Right lobe of liver (tissue), 6 donors: ENCODE data around the gene GRIN2C. TPM values are rescaled to one million over a fixed set of nuclear protein-coding genes. Genes with fewer than 3 reads are reported as not detected.

Experiments
- ATAC-seq, 4 donors: fragments of 200-7000 bp; cut with Tn5 transposase; one replicate each; pipeline ENCODE4 v1.9.1; 2020; ENCODE audit warnings: mild to moderate bottlenecking in 4 of 4, moderate library complexity in 4 of 4
- DNase-seq, 3 donors: peaks; one replicate each; pipeline ENCODE4 v3.0.0-alpha.2; 2020
- H3K27ac ChIP-seq, 3 donors: fragments of 200-600 bp; one replicate each; pipeline ENCODE4 v1.8.0; 2022
- H3K27me3 ChIP-seq, 2 donors: fragments of 200-600 bp; one replicate each; pipeline ENCODE4 v1.8.0; 2022
- H3K36me3 ChIP-seq, 4 donors: fragments of 200-600 bp; sonication (generic) in 1 of 4; one replicate each; pipeline versions ENCODE4 v1.5.1 to v1.8.0; 2017 to 2022; ENCODE audit warnings: control low read depth in 1 of 4
- H3K4me1 ChIP-seq, 4 donors: fragments of 200-600 bp; sonication (generic) in 1 of 4; one replicate each; pipeline versions ENCODE4 v1.5.1 to v1.8.0; 2017 to 2022; ENCODE audit warnings: control low read depth in 1 of 4
- H3K4me3 ChIP-seq, 3 donors: fragments of 200-600 bp; one replicate each; pipeline ENCODE4 v1.8.0; 2022
- H3K9me3 ChIP-seq, 4 donors: fragments of 200-600 bp; sonication (generic) in 1 of 4; one replicate each; pipeline versions ENCODE4 v1.5.1 to v1.8.0; 2017 to 2022; ENCODE audit warnings: control low read depth in 1 of 4
- POLR2A ChIP-seq: fragments of 450-650 bp; IDR thresholded peaks from one replicate; pipeline ENCODE4 v1.6.1; 2017; ENCODE audit warnings: antibody characterized with exemption, mild to moderate bottlenecking
- WGBS: methylation state at CpG from one replicate; pipeline ENCODE4 v1.1.6; 2018; ENCODE audit warnings: low coverage, low lambda C conversion rate; ENCODE audit not compliant: insufficient coverage; ENCODE audit errors: missing lambda C conversion rate; 5-methylcytosine and 5-hydroxymethylcytosine counted together
- intact Hi-C, 2 donors: fragments of 100-400 bp; cut with DNase I; formaldehyde crosslinking; loops; one replicate each; pipeline versions ENCODE4 v1.11.2 to v1.14.1; 2022
- total RNA-seq, 6 experiments: library from RNA; depleted of rRNA in 2 of 6; stranded (reverse); fragments of >200 nt in 2 of 6; fragmentation: NEBNext Ultra II Directional in 3 of 6; extraction: Animal tissue kit (Norgen Biotek cat#: 25700) in 3 of 6; gene quantifications; one replicate each; pipeline versions ENCODE4 v1.1.0 to v1.2.4, GENCODE V29; 2016 to 2023
- TF ChIP-seq, protein P1 (sequence below), 4 donors: fragments of 200-600 bp in 3 of 4; fragments of 450-650 bp in 1 of 4; IDR thresholded peaks; one replicate each; pipeline versions ENCODE4 v1.5.1 to v1.8.0; 2016 to 2022; ENCODE audit warnings: antibody characterized with exemption in 4 of 4, mild to moderate bottlenecking in 2 of 4
- donor health status: DM: no; HTN: yes; CAD: no.
- donor health status: DM: no; HTN: no; CAD: no.
- donor health status: DM: no; HTN: no; CAD: no.
- donor health status: DM: no; HTN: yes; CAD: no.
- donor health status: DM: no; HTN: yes; CAD: no.

The GRIN2C gene
- total RNA-seq, 6 experiments from 2014 or later = 0.10 to 0.13 TPM; not detected in 4

DNA sequence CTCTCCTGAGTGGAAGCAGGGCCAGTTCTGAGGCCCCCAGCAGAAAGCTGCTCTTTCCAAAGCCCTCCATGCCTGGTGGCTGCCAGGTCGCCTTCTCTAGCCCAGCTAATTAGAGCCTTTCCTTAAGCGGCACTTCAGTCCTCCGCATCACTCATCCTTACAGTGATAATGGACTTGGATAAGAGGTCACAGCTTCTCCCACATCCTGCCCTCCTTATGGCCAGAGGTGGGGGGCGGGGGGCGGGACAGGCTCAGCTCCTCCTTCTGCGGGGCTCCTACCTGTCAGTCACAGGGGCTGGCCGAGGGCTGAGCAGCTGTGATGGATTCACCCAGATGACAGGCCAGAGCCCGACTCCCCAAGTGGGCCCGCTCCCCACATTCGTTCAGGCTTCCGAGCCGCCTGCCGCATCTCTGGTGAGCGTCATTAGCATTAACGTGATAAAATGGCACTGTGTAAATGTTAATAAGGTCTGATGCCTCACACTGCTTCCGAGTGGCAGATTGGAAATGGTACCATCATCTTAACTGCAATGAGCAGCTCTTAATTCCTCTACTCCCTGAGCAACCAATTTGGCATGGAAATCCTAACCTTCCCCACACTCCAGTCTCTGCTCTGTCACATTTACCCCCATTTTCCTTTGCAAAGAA lies 41.3 kb downstream of the GRIN2C start:
- H3K4me3 ChIP-seq = no peak overlapping the region
- no peaks in the 10 kb centered on the region for H3K27me3 ChIP-seq
- TF ChIP-seq, protein P1, sequence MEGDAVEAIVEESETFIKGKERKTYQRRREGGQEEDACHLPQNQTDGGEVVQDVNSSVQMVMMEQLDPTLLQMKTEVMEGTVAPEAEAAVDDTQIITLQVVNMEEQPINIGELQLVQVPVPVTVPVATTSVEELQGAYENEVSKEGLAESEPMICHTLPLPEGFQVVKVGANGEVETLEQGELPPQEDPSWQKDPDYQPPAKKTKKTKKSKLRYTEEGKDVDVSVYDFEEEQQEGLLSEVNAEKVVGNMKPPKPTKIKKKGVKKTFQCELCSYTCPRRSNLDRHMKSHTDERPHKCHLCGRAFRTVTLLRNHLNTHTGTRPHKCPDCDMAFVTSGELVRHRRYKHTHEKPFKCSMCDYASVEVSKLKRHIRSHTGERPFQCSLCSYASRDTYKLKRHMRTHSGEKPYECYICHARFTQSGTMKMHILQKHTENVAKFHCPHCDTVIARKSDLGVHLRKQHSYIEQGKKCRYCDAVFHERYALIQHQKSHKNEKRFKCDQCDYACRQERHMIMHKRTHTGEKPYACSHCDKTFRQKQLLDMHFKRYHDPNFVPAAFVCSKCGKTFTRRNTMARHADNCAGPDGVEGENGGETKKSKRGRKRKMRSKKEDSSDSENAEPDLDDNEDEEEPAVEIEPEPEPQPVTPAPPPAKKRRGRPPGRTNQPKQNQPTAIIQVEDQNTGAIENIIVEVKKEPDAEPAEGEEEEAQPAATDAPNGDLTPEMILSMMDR (IDR thresholded peaks at IDR 0.05) = no peak
- no peak for TF ChIP-seq POLR2A
- WGBS = 92% methylated on average over 6 of the region's 16 CpGs
- H3K9me3 ChIP-seq = no peaks in the 10 kb centered on the region
- H3K36me3 ChIP-seq = no peaks in the 10 kb centered on the region
- intact Hi-C loops = no loop called here
- H3K27ac ChIP-seq = no peak overlapping the region
- DNase-seq (no peak), ATAC-seq (no peak)
- no peaks in the 10 kb centered on the region for H3K4me1 ChIP-seq

DNA sequence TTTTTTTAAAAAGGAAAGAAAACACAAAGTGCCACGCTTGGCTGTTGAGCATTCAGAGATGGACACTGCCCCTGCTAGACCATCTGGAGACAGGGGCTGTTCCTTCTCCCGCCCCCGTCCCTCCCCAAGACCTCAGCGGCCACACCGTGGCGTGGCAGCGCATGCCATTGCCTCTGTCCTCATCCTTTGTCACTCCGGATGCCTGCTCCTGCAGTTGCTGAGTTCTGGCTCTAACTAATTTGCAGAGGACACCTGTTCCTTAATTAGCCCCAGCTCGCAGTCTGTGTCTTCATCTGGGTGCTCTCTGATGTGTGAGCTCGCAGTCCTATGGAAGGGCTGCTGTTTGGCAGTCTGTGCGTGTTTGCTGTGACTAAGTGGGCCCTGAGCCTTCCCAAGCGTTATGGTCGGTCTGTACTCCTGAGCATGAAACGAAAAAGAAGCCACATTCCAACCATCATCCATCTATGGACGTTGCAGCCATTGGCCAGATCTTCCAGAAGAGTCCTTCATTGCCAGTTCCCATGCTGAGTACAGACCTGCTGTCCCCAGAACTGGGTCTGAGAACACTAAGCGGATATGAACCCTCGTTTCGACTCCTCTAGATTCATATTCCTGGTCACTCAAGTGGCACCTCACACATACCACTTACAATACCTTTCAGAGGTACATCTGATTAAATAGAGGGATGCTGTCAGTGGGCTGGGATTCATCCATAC lies 42.6 kb downstream of the GRIN2C start:
- Histone ChIP-seq H3K4me3 (no peak overlapping the region), H3K4me1 (no peaks in the 10 kb centered on the region), H3K9me3 (no peaks in the 10 kb centered on the region), H3K36me3 (no peaks in the 10 kb centered on the region), H3K27ac (no peak overlapping the region), H3K27me3 (no peaks in the 10 kb centered on the region)
- ATAC-seq (no peak), DNase-seq (no peak)
- TF ChIP-seq, protein P1 (IDR thresholded peaks at IDR 0.05) = no peak
- TF ChIP-seq POLR2A = no peak
- 60% methylated on average over 1 of the region's 18 CpGs for WGBS
- intact Hi-C loops = no loop called here

DNA sequence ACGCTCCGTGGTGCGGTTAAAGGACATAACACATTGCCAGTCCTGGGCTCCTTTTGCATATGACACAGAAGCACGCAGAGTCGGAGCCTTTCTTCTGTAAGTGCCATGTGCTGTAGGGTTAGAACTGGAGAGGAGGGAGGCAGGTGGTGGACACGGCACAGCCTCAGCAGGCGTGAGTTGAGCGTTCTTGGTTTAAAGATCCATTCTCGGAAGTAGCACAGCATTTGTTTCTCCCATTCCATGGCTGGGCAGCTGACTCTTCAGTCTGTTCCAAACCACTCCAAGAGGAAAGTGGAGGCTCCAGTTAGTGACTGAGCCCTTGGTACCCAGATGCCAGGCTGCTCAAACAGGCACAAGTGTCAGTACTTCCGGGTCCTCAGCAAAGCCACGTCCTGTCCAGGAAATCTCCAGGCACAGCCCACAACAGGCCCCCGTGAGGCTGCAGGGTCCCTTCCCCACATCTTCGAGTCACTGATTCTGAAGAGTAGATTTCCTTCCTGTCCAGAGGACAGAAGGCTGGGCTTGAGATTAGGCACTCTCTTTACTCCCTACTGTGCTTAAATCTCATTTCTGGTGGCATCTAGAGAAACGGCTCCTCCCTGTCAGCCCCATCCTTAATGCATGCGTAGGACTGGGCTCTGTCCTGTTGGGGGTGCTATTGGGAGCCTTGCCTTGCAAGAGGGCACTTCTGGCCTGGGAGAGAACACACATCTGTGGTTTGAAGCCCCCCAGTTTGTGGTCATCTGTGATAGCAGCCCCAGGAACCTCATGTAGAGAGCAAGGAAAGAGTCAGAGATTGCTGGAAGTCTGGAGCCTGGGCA lies 43.9 kb downstream of the GRIN2C start:
- DNase-seq = no peak
- H3K27ac ChIP-seq = no peak overlapping the region
- intact Hi-C loops = no loop called here
- H3K27me3 ChIP-seq = no peaks in the 10 kb centered on the region
- TF ChIP-seq, protein P1 (IDR thresholded peaks at IDR 0.05) = no peak
- TF ChIP-seq POLR2A = no peak
- no peaks in the 10 kb centered on the region for H3K9me3 ChIP-seq
- H3K4me1 ChIP-seq = no peaks in the 10 kb centered on the region
- no peak overlapping the region for H3K4me3 ChIP-seq
- no peaks in the 10 kb centered on the region for H3K36me3 ChIP-seq
- 92% methylated on average over 2 of the region's 15 CpGs for WGBS
- no peak for ATAC-seq

DNA sequence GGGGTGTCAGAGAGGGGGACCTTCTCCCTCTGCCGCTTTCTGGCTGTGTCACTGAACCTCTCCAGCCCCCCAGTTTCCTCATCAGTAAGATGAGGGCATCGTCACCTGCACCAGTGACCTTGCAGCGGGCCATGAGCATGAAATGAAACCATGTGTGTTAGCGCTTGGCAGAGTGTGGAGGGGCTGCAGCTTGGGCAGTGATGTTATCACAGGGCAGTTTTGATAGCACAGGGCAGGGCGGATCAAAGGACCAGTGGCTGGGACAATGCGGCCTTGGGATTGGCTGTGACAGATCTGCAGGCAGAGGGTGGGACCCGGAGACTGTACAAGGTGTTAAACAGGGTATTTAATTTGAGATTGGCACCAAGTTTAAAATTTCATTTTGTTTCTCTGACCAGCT lies 44.6 kb downstream of the GRIN2C start:
- ATAC-seq (no peak), DNase-seq (no peak)
- no peaks in the 10 kb centered on the region for H3K9me3 ChIP-seq
- no peaks in the 10 kb centered on the region for H3K36me3 ChIP-seq
- intact Hi-C loops = no loop called here
- TF ChIP-seq, protein P1 (IDR thresholded peaks at IDR 0.05) = no peak
- TF ChIP-seq POLR2A = no peak
- no peaks in the 10 kb centered on the region for H3K27me3 ChIP-seq
- no peak overlapping the region for H3K27ac ChIP-seq
- no peak overlapping the region for H3K4me3 ChIP-seq
- 93% methylated on average over 7 of the region's 7 CpGs for WGBS
- H3K4me1 ChIP-seq = no peaks in the 10 kb centered on the region
